GM19239 (cell line): ENCODE measurements around the gene SUZ12.
"Not testable (repeated sequence)": the region's sequence is repeated elsewhere in the genome, so short reads cannot be mapped to it uniquely, and the experiment has no call there.

ENCODE experiments used
- DNase-seq: peaks from one replicate; pipeline ENCODE4 v3.0.0; 2011; ENCODE audit warnings: low spot score; ENCODE audit not compliant: insufficient read length
- FAIRE-seq: peaks from 2 replicates; lab custom pipeline; 2011; peaks lifted over from hg19 to GRCh38; lab: Jason Lieb, UNC

Gene SUZ12

GRCh38 chr17:32027271-32027670 lies 90.5 kb downstream of the SUZ12 start:
- FAIRE-seq, DNase-seq: not testable (repeated sequence)

GRCh38 chr17:32033223-32033622 lies 96.4 kb downstream of the SUZ12 start:
- FAIRE-seq, result no peak
- DNase-seq, result no peak

- not testable (repeated sequence) for FAIRE-seq, DNase-seq
These were observed 97.0 kb downstream of the SUZ12 start for GRCh38 chr17:32033812-32034211.

GRCh38 chr17:32040246-32040645 lies 103.4 kb downstream of the SUZ12 start:
- FAIRE-seq, DNase-seq: not testable (repeated sequence)

DNA sequence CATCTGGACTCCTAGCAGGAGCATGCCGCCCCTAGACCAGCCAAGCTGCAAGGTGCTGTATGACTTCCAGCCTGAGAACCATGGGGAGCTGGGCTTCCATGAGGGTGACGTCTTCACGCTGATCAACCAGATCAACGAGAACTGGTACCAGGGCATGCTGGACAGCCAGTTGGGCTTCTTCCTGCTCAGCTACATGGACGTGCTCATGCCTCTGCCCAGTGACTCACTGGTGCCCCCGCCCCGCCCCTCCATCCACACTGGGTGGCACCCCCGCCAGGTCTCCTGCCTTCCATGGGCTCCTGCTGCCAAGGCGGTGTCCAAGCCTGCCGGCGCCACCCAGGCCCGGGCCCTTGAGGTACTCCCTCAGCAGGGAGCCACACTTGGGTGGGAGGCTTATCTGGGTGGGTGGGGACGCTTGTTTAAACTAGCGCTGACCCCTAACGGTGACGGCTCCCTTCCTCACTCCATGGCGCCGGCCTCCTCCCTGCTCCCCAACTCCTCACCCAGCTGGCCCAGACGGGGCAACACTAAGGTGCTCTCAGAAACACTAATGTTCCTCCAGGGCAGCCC lies 104.6 kb downstream of the SUZ12 start:
- not testable (repeated sequence) for FAIRE-seq, DNase-seq

DNA sequence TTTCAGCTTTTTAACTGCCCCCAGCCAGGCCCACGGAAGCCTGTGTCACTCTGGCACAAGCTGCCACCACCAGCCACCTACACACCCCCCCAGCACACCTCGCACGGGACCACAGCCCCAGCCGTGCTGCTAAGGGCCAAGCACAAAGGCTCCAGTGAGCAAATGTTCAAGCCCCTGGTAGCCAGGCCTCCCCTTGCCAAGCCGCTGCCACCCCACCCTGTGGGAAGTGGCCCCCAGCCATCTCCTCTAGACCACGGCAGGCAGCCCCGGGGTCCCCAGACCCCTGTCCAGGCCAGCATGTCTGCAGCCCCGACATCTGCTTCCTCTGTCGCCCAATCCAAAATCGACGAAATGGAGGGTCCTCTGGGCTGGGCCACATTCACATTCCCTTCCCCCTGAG lies 105.5 kb downstream of the SUZ12 start:
- not testable (repeated sequence) for DNase-seq, FAIRE-seq

- FAIRE-seq, result not testable (repeated sequence)
These were observed 108.8 kb downstream of the SUZ12 start for GRCh38 chr17:32045611-32046010.

DNA sequence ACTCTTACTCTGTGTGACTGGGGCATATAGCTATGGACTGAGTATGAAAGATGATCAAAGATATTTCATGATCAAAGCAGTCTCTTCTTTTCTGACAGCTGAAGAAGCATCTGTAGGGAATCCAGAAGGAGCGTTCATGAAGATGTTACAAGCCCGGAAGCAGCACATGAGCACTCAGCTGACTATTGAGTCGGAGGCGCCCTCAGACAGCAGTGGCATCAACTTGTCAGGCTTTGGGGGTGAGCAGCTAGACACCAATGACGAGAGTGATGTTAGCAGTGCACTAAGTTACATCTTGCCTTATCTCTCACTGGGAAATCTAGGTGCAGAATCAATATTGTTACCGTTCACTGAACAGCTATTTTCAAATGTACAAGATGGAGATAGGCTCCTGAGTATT lies 110.9 kb downstream of the SUZ12 start:
- not testable (repeated sequence) for FAIRE-seq, DNase-seq

More at GRCh38 chr17:32045611-32046010, 108.8 kb downstream of the SUZ12 start:
- not testable (repeated sequence) for DNase-seq
